A673 (cell line): ENCODE measurements around the gene HIC2. TPM values are rescaled to one million over a fixed set of nuclear protein-coding genes. Genes with fewer than 3 reads are reported as not detected.

Experiments
- BruUV-seq: library from RNA; stranded (reverse); fragments of 400-500 nt; replicated peaks from 2 replicates; lab custom pipeline; 2021; lab: Mats Ljungman, UMichigan
- CTCF ChIA-PET: fragments of 300-600 bp; sonication (Branson Sonifier 250); formaldehyde crosslinking; loops from one replicate; lab custom pipeline; 2022; ENCODE audit warnings: antibody characterized with exemption; lab: Charles Lee
- POLR2A ChIA-PET: fragments of 300-600 bp; sonication (Branson Sonifier 250); formaldehyde crosslinking; loops from one replicate; lab custom pipeline; 2022; ENCODE audit warnings: antibody characterized with exemption; ENCODE audit not compliant: low non-redundant PET; lab: Charles Lee
- DNase-seq: peaks from one replicate; pipeline ENCODE4 v3.0.0-alpha.2; 2015; ENCODE audit warnings: low spot score
- H3K27ac ChIP-seq: fragments of 200-600 bp; sonication (generic); 2 replicates; pipeline ENCODE4 v1.5.1; 2016; ENCODE audit warnings: mixed run types, low read depth, mild to moderate bottlenecking, mixed read lengths, antibody characterized with exemption, low read length; ENCODE audit not compliant: poor library complexity, severe bottlenecking
- H3K27me3 ChIP-seq: fragments of 200-600 bp; sonication (generic); replicated peaks from 2 replicates; pipeline ENCODE4 v1.6.1; 2017; ENCODE audit warnings: mixed run types, low read depth, mild to moderate bottlenecking, mixed read lengths, antibody characterized with exemption, low read length; ENCODE audit not compliant: insufficient read depth, poor library complexity
- H3K36me3 ChIP-seq: fragments of 200-600 bp; sonication (generic); 2 replicates; pipeline ENCODE4 v1.6.1; 2016; ENCODE audit warnings: mixed run types, mild to moderate bottlenecking, mixed read lengths, antibody characterized with exemption, low read length; ENCODE audit not compliant: insufficient read depth, poor library complexity, severe bottlenecking
- H3K4me1 ChIP-seq: fragments of 200-600 bp; sonication (generic); 2 replicates; pipeline ENCODE4 v1.6.1; 2017; ENCODE audit warnings: mixed run types, mild to moderate bottlenecking, mixed read lengths, antibody characterized with exemption, low read length; ENCODE audit not compliant: insufficient read depth, poor library complexity, severe bottlenecking
- H3K4me3 ChIP-seq: fragments of 200-600 bp; sonication (generic); 2 replicates; pipeline ENCODE4 v1.5.1; 2016; ENCODE audit warnings: low read depth, mixed run types, mild to moderate bottlenecking, mixed read lengths, low read length; ENCODE audit not compliant: poor library complexity, severe bottlenecking
- H3K9me3 ChIP-seq: fragments of 200-600 bp; sonication (generic); 2 replicates; pipeline ENCODE4 v1.6.1; 2016; ENCODE audit warnings: mixed run types, low read depth, mild to moderate bottlenecking, mixed read lengths, antibody characterized with exemption, low read length; ENCODE audit not compliant: poor library complexity, severe bottlenecking
- EZH2 ChIP-seq: fragments of 200-600 bp; sonication (generic); IDR thresholded peaks from 2 replicates; pipeline ENCODE4 v1.6.1; 2017; ENCODE audit warnings: borderline replicate concordance, low read depth, mild to moderate bottlenecking, mixed read lengths, antibody characterized with exemption, low read length; ENCODE audit not compliant: poor library complexity, severe bottlenecking
- intact Hi-C: fragments of 100-400 bp; cut with micrococcal nuclease; formaldehyde crosslinking; loops from one replicate; pipeline ENCODE4 v1.10.0; 2022; ENCODE audit not compliant: unreplicated experiment
- total RNA-seq: library from RNA; stranded (reverse); gene quantifications from 2 replicates; pipeline ENCODE4 v1.2.3, GENCODE V29; 2021
- TF ChIP-seq, protein P1 (sequence below): fragments of 300-800, 200-600 bp; sonication (generic); conservative IDR thresholded peaks from 2 replicates; pipeline ENCODE4 v1.5.1; 2017; ENCODE audit warnings: low read depth, mild to moderate bottlenecking, antibody characterized with exemption, low read length, moderate library complexity, mixed read lengths

Gene HIC2
- total RNA-seq, 1 experiment from 2014 or later: 11.3 TPM

GRCh38 chr22:21447694-21448402 is 30.7 kb downstream of the HIC2 start:
- no peak for TF ChIP-seq EZH2
- TF ChIP-seq, protein P1, sequence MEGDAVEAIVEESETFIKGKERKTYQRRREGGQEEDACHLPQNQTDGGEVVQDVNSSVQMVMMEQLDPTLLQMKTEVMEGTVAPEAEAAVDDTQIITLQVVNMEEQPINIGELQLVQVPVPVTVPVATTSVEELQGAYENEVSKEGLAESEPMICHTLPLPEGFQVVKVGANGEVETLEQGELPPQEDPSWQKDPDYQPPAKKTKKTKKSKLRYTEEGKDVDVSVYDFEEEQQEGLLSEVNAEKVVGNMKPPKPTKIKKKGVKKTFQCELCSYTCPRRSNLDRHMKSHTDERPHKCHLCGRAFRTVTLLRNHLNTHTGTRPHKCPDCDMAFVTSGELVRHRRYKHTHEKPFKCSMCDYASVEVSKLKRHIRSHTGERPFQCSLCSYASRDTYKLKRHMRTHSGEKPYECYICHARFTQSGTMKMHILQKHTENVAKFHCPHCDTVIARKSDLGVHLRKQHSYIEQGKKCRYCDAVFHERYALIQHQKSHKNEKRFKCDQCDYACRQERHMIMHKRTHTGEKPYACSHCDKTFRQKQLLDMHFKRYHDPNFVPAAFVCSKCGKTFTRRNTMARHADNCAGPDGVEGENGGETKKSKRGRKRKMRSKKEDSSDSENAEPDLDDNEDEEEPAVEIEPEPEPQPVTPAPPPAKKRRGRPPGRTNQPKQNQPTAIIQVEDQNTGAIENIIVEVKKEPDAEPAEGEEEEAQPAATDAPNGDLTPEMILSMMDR: peak; percentile 44
- DNase-seq: peak; percentile 24
- peaks cover 7% of the 10 kb centered on the region for H3K36me3 ChIP-seq
- intact Hi-C loops: no loop called here
- ChIA-PET POLR2A (no interaction called here), CTCF (no interaction called here)
- no peaks in the 10 kb centered on the region for H3K27me3 ChIP-seq
- no TSS peak for BruUV-seq
- H3K9me3 ChIP-seq: no peaks in the 10 kb centered on the region
- no peak overlapping the region for H3K27ac ChIP-seq
- no peak overlapping the region for H3K4me3 ChIP-seq
- no peaks in the 10 kb centered on the region for H3K4me1 ChIP-seq

DNA sequence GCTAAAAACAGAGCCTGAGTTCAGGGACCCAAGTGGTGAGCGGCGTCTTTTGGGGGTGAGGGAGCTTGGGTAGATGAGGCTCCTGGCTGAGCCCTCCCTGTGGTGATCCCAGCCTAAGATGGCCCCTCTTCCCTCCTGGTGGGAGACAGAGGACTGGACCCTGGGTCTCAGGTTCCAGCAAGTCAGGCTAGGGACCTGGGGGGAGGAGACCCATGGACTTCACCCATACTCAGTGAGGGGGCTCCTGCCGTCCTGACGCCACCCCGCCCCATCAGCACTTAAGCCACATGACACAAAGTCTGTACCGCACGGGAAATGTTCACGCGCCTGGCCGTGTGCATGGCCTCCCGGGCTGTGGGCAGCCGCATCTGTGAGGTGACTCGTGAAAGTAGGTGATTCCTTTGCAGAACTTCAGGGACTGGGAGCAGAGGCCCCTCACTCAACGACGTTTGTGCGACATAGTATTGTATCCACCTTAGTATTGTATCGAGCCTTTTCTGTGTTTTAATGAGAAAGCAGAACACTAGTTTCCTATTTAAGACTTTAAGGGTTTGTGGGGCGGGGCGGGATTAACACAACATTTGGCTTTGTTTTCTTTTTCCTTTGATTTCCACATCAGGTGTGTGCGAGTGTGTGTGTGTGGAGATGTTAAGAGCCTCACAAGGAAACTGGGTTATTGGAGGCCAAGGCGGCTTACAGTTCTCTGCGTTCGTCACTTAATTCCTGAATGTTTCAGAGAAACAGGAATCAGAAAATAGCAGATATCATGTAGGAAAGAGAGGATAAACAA is 31.7 kb downstream of the HIC2 start:
- CTCF ChIA-PET: no interaction called here
- H3K27ac ChIP-seq: peak overlapping the region; percentile 37
- intact Hi-C loops: no loop called here
- BruUV-seq: no TSS peak
- no peak for DNase-seq
- TF ChIP-seq EZH2: no peak
- TF ChIP-seq, protein P1: no peak
- H3K4me1 ChIP-seq: no peaks in the 10 kb centered on the region
- H3K9me3 ChIP-seq: no peaks in the 10 kb centered on the region
- no peaks in the 10 kb centered on the region for H3K27me3 ChIP-seq
- H3K36me3 ChIP-seq: peaks cover 7% of the 10 kb centered on the region
- no peak overlapping the region for H3K4me3 ChIP-seq
- POLR2A ChIA-PET: no interaction called here

DNA sequence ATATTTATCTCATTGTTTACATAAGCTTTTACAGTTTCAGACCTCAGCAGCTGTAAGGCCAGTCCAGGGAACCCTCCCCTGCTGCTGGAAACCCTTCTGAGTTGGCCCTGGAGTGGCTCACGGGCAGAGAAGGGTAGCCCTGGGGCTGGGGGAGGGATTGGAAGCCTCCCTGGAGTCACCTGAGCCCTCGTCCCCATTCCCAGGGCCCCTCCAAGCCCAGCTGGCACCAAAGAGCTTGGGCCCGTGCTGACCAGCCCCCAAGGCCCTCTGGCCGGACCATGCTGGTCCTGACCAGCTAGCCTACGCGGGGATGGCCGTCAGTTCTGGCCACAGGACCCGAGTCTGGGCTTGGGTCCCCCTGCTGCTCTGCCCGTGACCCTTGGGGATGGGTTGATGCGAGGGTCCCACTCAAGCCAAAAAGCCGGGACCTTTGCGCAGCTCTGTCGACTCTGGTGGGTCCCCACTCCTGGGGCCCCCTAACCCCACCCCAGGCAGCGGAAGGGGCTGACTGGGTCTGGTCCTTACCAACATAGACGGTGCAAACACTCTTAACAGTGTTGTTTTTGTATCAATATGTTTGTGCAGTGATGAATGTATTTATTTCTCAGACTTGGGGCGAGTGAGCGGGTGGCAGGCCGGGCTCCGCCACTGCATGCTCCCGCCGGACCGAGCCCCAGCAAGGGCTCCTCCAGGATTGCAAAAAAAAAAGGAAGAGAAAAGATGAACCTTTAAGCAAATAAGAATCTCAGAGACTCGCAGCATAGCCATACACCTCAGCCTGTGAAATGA is 32.6 kb downstream of the HIC2 start:
- no TSS peak for BruUV-seq
- Histone ChIP-seq H3K27ac (no peak overlapping the region), H3K4me3 (no peak overlapping the region), H3K36me3 (peaks cover 7% of the 10 kb centered on the region), H3K4me1 (no peaks in the 10 kb centered on the region), H3K9me3 (no peaks in the 10 kb centered on the region), H3K27me3 (no peaks in the 10 kb centered on the region)
- no peak for TF ChIP-seq EZH2
- TF ChIP-seq, protein P1: no peak
- intact Hi-C loops: no loop called here
- no peak for DNase-seq
- POLR2A ChIA-PET: no interaction called here
- CTCF ChIA-PET: no interaction called here
